NCI-H526 treated with DMSO at 0.1 percent for 48 hours (cell line): ENCODE results near the gene SLC12A2.

Experiments used
- DNase-seq: peaks from one replicate; lab custom pipeline; 2025; lab: John Stamatoyannopoulos, UW

Gene SLC12A2

GRCh38 chr5:128172102-128172501 lies 88.5 kb downstream of the SLC12A2 start:
- DNase-seq: no peak

DNA sequence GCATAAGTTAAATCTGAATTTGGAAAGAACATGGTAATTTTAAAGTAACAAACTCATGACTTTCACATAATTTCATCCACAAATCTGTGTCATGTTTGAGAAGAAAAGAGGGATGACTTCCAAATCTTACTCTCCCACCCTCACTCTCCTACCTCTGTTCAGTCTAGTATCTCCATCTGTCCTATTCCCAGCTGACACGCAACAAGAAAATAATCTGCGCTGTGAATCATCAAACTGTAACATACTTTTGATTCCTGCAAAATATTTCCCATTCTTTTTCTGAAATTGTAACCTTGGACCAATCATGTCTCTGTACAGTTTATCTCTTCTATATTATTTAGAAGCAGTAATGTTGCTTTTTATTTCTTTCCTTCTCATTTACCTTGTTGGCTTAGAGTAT lies 91.4 kb downstream of the SLC12A2 start:
- no peak for DNase-seq

DNA sequence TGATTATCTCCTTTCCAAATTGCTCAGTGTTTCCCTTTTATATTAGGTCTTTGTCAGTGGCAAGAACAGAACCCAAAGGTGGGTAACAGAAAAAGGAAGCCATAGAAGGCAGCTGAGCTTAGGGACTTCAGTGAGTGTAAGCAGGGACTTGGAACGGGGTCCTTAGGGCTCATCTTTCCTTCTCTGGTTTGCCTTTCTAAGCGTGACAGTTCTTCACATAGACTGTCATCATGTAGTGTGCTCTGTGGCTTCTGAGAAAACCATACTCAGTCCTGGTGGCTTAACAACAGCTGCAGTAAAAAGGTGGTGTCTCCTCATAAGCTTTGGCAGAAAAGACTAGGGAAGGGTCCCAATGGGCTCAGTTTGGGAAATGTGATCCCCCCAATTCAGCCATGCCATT lies 108.8 kb downstream of the SLC12A2 start:
- DNase-seq: no peak

DNA sequence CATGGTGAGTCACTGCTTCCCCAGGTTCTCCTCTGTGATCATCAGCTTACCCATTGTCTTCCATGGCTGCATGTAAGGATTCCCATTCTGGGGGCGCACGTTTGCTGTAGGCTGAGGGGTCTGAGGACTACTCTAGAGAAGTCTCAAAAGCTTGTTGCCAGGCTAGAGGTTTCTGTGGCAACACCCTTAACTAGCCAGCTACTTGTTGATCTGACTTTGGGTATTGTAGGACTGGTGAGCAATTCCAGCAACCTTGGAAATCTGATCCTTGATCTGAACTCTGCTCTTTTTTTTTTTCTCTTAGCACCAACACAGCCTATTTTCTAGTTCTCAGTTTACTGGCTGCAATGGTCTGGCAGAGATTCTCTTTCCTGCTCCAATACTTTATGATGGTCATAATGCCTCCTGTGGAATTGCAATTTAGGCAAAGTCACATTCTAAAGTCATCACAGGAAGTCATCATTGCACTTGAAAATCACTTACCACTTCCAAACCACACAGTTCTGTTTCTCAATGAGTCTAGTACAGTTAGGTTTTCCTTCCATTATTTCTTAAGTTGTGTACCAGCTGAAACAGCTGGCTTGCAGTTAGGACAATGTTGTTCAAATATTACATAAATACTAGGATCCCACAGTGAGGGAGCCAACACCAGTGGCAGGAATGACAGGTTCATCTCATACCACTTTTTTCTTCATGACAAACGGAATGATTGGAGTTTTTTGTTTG lies 110.3 kb downstream of the SLC12A2 start:
- DNase-seq: no peak

GRCh38 chr5:128195316-128195715 lies 111.8 kb downstream of the SLC12A2 start:
- DNase-seq: no peak

GRCh38 chr5:128196080-128196479 lies 112.5 kb downstream of the SLC12A2 start:
- DNase-seq: no peak

DNA sequence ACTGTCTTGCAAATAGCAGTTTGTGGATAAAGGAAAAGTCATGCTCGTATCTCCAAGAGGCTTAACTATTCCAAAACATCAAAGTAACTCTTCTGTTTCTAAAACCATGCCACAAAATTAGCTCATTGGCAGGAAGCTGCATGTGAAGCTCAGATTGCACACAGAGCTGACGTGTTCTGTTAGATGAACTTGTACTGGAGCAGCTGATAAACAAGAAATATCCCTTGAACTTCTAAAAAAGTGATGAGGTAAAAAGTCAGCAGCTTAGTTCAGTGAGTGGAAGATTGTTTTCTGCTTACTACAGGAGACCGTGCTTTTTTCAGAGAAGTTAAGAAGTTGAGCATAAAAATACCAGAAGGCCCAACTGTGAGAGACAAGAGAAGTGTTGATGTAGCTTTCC lies 113.2 kb downstream of the SLC12A2 start:
- no peak for DNase-seq

GRCh38 chr5:128197896-128198522 lies 114.4 kb downstream of the SLC12A2 start:
- no peak for DNase-seq

- DNase-seq: no peak
Measured at GRCh38 chr5:128199104-128199503, 115.5 kb downstream of the SLC12A2 start.

- no peak for DNase-seq
Measured at GRCh38 chr5:128199611-128200010, 116.0 kb downstream of the SLC12A2 start.

DNA sequence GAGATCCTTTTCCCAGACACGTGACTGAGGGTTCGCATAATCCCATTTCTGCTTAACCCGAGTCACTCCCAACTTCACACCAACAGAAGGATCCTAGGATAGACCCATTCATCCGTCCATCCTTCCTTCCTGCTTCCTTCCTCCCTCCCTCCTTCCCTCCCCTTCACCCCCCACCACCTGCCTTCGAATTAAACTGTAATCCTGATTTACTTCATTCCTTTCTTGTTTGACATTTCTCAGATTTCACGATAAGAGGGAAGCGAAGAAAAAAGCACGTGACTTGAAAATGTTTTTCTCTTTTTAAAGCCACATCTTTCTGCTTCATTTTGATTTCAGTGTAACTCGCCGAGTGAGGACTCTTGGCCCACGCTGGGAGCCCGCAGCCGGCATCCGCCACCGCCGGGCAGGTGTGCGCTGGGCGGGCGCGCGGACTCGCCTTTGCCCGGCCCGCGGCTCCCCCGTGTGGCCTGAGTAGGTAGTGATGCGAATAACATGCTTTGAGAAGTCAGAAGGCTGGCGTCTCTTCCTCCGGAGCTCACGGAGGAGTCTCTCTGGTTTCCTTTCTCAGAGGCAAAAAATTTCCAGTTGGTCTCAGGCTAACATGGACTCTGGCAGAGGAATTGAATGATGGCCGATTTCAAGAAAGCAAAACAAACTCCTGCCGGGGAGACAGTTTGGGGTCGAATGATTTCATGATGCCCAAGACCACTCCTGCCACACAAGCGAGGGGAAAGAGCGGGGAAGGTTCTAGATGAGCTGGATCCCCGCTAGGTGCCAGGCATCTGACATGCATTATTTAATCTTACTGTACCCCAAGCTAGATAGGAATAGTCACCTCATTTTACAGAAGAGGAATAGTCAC lies 117.7 kb downstream of the SLC12A2 start:
- peak; percentile 39 for DNase-seq

- no peak for DNase-seq
Measured at GRCh38 chr5:128202320-128202719, 118.8 kb downstream of the SLC12A2 start.

DNA sequence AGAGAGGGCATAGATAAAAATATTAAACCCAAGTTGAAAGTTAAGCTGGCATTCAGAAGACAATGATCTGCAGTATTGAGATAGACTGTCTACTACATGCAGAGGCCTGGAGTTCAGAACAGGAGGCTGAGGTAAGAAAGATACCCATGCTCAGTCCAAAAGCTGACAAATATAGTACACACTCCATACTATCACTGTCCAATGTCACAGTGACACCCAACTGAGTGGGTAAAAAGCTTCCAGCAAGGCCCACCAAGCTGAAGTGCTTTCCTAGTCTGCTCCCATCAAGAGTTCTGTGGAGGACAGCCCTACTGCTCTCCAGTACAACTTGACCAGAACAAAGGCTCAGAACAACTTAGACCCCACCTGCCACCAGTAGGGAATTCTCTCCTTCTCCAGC lies 124.9 kb downstream of the SLC12A2 start:
- DNase-seq: no peak

DNA sequence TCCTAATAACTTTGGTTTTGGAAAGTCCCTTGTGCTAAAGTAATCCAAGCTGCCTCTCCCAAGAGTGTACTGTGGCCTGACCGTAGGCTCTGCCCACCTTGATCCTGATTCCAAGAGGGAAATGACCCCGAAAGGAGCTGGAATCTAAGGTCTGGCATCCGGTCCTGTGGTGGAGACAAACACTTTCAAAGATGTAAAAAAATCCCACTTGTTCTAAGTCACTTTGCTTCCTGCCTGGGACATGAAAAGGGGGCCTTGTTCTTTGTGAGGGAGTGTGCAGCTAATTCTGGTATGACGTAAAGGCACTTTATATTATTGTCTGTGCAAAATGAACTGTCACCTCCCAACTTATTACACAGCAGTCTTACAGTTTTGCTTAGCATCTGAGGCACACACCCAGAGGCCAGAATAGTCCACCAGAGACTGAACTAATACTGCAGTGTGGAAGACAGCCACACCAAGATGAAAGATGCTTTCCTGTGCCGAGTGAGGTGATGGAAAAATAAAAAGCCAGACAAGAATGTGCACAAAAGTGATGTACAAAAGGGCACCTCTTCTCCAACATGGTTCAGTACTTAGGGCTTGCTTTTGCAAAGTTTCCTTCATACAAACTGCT lies 128.7 kb downstream of the SLC12A2 start:
- no peak for DNase-seq

GRCh38 chr5:128213340-128213739 lies 129.8 kb downstream of the SLC12A2 start:
- DNase-seq: peak; percentile 37

GRCh38 chr5:128213833-128214232 lies 130.3 kb downstream of the SLC12A2 start:
- DNase-seq: no peak

GRCh38 chr5:128216285-128216684 lies 132.7 kb downstream of the SLC12A2 start:
- no peak for DNase-seq

DNA sequence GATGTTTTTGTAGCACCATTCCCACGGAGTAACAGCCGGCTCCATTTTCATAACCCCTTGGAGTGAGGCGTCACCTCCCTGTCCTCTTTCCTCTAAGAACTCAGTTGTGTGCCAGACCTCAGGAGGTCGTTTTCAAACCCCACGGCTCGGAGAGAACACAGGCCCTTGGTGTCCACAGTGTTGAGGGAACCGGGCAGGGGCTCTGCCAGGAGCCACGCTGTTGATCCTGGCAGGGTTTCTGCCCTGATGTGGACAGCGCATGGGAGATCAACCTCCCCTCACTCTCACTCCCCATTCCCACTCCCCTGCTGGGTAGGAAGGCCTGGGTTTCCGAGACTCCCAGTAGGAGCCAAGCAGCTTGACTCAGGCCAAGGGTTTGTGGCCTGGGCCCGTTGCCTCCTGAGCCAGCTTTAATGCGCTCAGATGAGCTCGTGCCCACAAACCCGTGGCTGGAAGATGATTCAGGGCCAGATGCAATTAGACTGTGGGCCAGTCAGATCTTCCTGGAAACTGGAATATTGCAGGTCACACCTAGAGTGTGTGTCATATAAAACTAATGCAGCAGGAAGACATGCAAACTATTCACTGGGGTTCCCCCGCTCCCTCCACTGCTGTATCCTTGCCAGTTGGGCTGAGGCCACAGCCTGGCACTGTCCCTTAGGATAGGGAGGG lies 133.4 kb downstream of the SLC12A2 start:
- DNase-seq: no peak

- no peak for DNase-seq
Measured at GRCh38 chr5:128220841-128221240, 137.3 kb downstream of the SLC12A2 start.

DNA sequence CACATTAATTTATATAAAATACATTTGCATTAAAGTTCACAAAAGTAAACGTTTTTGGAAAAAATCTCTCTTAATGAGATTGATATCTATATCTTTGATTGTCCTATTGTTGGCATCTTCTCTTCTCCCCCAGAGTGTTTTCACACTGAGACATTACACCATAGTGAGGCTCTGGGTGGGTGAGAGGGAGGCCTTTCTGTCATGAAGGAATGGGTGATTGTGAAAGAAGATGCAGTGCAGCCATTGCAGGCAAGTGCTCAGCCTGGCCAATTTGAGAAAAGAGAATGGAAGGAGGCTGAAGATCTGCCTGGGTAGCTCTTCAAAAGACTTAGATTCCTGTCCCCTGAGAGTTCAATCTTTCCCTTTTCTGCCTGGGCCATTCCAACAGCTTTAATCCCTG lies 140.8 kb downstream of the SLC12A2 start:
- DNase-seq: no peak

- no peak for DNase-seq
Measured at GRCh38 chr5:128225245-128226030, 141.9 kb downstream of the SLC12A2 start.
